PC-3 (cell line): ENCODE measurements around the gene SP4. TPM values are rescaled to one million over a fixed set of nuclear protein-coding genes. Genes with fewer than 3 reads are reported as not detected.

Experiments
- ATAC-seq: fragments of 200-7000 bp; cut with Tn5 transposase; 2 replicates; pipeline ENCODE4 v1.9.1; 2020; ENCODE audit warnings: mild to moderate bottlenecking, moderate library complexity
- BruUV-seq: library from RNA; stranded (reverse); fragments of 400-500 nt; replicated peaks from 2 replicates; lab custom pipeline; 2021; lab: Mats Ljungman, UMichigan
- CTCF ChIA-PET: fragments of 300-600 bp; sonication (Branson Sonifier 250); formaldehyde crosslinking; loops from one replicate; lab custom pipeline; 2022; ENCODE audit warnings: antibody characterized with exemption; lab: Charles Lee
- POLR2A ChIA-PET: fragments of 300-600 bp; sonication (Branson Sonifier 250); formaldehyde crosslinking; loops from one replicate; lab custom pipeline; 2022; ENCODE audit warnings: antibody characterized with exemption; ENCODE audit not compliant: unreplicated experiment; lab: Charles Lee
- DNase-seq: peaks from one replicate; pipeline ENCODE4 v3.0.0-alpha.2; 2015
- H2AFZ ChIP-seq: fragments of 300-600 bp; sonication (generic); 2 replicates; pipeline ENCODE4 v1.6.0; 2016; ENCODE audit warnings: antibody characterized with exemption, low read length
- H3F3A ChIP-seq: fragments of 300-600 bp; sonication (generic); one replicate; pipeline ENCODE4 v1.6.0; 2017; ENCODE audit warnings: antibody characterized with exemption, low read length, control low read depth, mild to moderate bottlenecking; ENCODE audit not compliant: unreplicated experiment
- H3K27ac ChIP-seq: fragments of 300-600 bp; sonication (generic); 2 replicates; pipeline ENCODE4 v1.5.1; 2016; ENCODE audit warnings: mild to moderate bottlenecking, low read length
- H3K27me3 ChIP-seq: fragments of 300-600 bp; sonication (generic); 2 replicates; pipeline ENCODE4 v1.6.1; 2016; ENCODE audit warnings: low read length, mixed read lengths
- H3K36me3 ChIP-seq: fragments of 300-600 bp; sonication (generic); 2 replicates; pipeline ENCODE4 v1.6.1; 2016; ENCODE audit warnings: low read depth, mixed run types, low read length, mixed read lengths
- H3K4me1 ChIP-seq: fragments of 300-600 bp; sonication (generic); 2 replicates; pipeline ENCODE4 v1.5.1; 2016; ENCODE audit warnings: low read length; ENCODE audit not compliant: insufficient read depth
- H3K4me2 ChIP-seq: fragments of 300-600 bp; sonication (generic); 2 replicates; pipeline ENCODE4 v1.6.0; 2016; ENCODE audit warnings: low read length
- H3K4me3 ChIP-seq: fragments of 300-600 bp; sonication (generic); 2 replicates; pipeline ENCODE4 v1.5.1; 2016; ENCODE audit warnings: mild to moderate bottlenecking, low read length, mixed read lengths
- H3K79me2 ChIP-seq: fragments of 300-600 bp; sonication (generic); 2 replicates; pipeline ENCODE4 v1.6.1; 2017; ENCODE audit warnings: low read length, mixed read lengths
- H3K9ac ChIP-seq: fragments of 300-600 bp; sonication (generic); 2 replicates; pipeline ENCODE4 v1.6.0; 2016; ENCODE audit warnings: mild to moderate bottlenecking, low read length
- H3K9me2 ChIP-seq: fragments of 300-600 bp; sonication (generic); replicated peaks from 2 replicates; pipeline ENCODE4 v1.6.1; 2016; ENCODE audit warnings: mixed run types, low read length, mixed read lengths
- H3K9me3 ChIP-seq: fragments of 300-600 bp; sonication (generic); 2 replicates; pipeline ENCODE4 v1.6.1; 2016; ENCODE audit warnings: low read length, mixed read lengths
- H4K20me1 ChIP-seq: fragments of 300-600 bp; sonication (generic); 2 replicates; pipeline ENCODE4 v1.6.1; 2016; ENCODE audit warnings: low read length, mixed read lengths
- CTCF ChIP-seq: fragments of 300-600 bp; sonication (generic); conservative IDR thresholded peaks from 2 replicates; pipeline ENCODE4 v1.5.1; 2017; ENCODE audit warnings: antibody characterized with exemption, low read depth, mild to moderate bottlenecking, low read length
- EZH2 ChIP-seq: fragments of 300-600 bp; sonication (generic); IDR thresholded peaks from one replicate; pipeline ENCODE4 v1.6.1; 2017; ENCODE audit warnings: antibody characterized with exemption, mild to moderate bottlenecking, low read length; ENCODE audit not compliant: unreplicated experiment
- EZH2phosphoT487 ChIP-seq: fragments of 300-600 bp; sonication (generic); IDR thresholded peaks from 2 replicates; pipeline ENCODE4 v1.6.1; 2018; ENCODE audit warnings: mild to moderate bottlenecking, antibody characterized with exemption, low read length, borderline replicate concordance
- intact Hi-C: fragments of 100-400 bp; cut with micrococcal nuclease; formaldehyde crosslinking; loops from 2 replicates; pipeline ENCODE4 v1.9.0; 2023
- total RNA-seq: library from RNA; depleted of rRNA; stranded (reverse); fragments of >200 nt; gene quantifications from 2 replicates; pipeline ENCODE4 v1.2.3, GENCODE V29; 2014

SP4 gene
- total RNA-seq, 1 experiment from 2014 or later: 2.5 TPM

- Histone ChIP-seq H3K36me3 (no peaks in the 10 kb centered on the region), H3K4me2 (no peak overlapping the region), H3K9ac (no peak overlapping the region), H3K4me3 (no peak overlapping the region), H3K9me3 (no peaks in the 10 kb centered on the region), H3K79me2 (no peaks in the 10 kb centered on the region), H3K27me3 (no peaks in the 10 kb centered on the region), H3K4me1 (no peaks in the 10 kb centered on the region), H4K20me1 (no peaks in the 10 kb centered on the region), H3F3A (no peaks in the 10 kb centered on the region), H3K27ac (no peak overlapping the region), H3K9me2 (no peaks in the 10 kb centered on the region), H2AFZ (no peak overlapping the region)
- TF ChIP-seq CTCF (no peak), EZH2 (no peak), EZH2phosphoT487 (no peak)
- intact Hi-C loops: no loop called here
- BruUV-seq: no TSS peak
- ATAC-seq (no peak), DNase-seq (no peak)
- ChIA-PET POLR2A (no interaction called here), CTCF (no interaction called here)
Measured at GRCh38 chr7:21462081-21462480, 34.2 kb downstream of the SP4 start.

DNA sequence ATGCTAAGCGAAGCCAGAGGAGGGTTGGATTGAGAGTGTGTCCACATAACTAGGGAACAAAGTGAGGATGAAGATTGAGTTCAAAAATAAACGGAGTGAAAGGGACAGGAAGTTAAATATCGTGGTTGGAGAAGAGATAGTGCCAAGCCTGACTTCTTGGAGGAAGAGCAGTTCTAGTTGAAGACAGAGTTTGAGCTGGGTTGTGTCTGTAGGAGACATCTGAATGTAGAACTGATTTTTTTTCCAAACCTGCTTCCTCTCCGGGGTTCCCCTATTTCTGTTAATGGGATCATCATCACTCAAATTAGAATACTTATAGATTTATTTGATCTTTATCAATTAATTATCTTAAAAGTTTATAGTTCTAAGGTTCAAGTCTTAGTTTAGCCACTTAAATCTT is 35.6 kb downstream of the SP4 start:
- Histone ChIP-seq H3K4me3 (no peak overlapping the region), H3K9me3 (no peaks in the 10 kb centered on the region), H3K36me3 (no peaks in the 10 kb centered on the region), H4K20me1 (no peaks in the 10 kb centered on the region), H3K27ac (no peak overlapping the region), H3K9me2 (no peaks in the 10 kb centered on the region), H3K4me1 (no peaks in the 10 kb centered on the region), H3K27me3 (no peaks in the 10 kb centered on the region), H3K4me2 (no peak overlapping the region), H2AFZ (no peak overlapping the region), H3K9ac (no peak overlapping the region), H3K79me2 (no peaks in the 10 kb centered on the region), H3F3A (no peaks in the 10 kb centered on the region)
- BruUV-seq: no TSS peak
- no peak for DNase-seq
- intact Hi-C loops: no loop called here
- ChIA-PET POLR2A (no interaction called here), CTCF (no interaction called here)
- ATAC-seq: no peak
- TF ChIP-seq CTCF (no peak), EZH2 (no peak), EZH2phosphoT487 (no peak)

- intact Hi-C loops: no loop called here
- Histone ChIP-seq H3K27ac (no peak overlapping the region), H3K9me3 (no peaks in the 10 kb centered on the region), H3K4me2 (no peak overlapping the region), H2AFZ (no peak overlapping the region), H3K27me3 (no peaks in the 10 kb centered on the region), H3K4me1 (no peaks in the 10 kb centered on the region), H3K4me3 (no peak overlapping the region), H3K79me2 (no peaks in the 10 kb centered on the region), H4K20me1 (no peaks in the 10 kb centered on the region), H3F3A (no peaks in the 10 kb centered on the region), H3K9me2 (no peaks in the 10 kb centered on the region), H3K9ac (no peak overlapping the region), H3K36me3 (no peaks in the 10 kb centered on the region)
- no peak for TF ChIP-seq CTCF
- TF ChIP-seq EZH2: no peak
- no peak for TF ChIP-seq EZH2phosphoT487
- ChIA-PET CTCF (no interaction called here), POLR2A (no interaction called here)
- ATAC-seq: no peak
- DNase-seq: no peak
- no TSS peak for BruUV-seq
Measured at GRCh38 chr7:21468969-21469368, 41.1 kb downstream of the SP4 start.
